NCI-H1694 (cell line): ENCODE results near the gene MTMR11.

Experiments
- DNase-seq: peaks from one replicate; lab custom pipeline; 2025; lab: John Stamatoyannopoulos, UW

MTMR11 gene

DNA sequence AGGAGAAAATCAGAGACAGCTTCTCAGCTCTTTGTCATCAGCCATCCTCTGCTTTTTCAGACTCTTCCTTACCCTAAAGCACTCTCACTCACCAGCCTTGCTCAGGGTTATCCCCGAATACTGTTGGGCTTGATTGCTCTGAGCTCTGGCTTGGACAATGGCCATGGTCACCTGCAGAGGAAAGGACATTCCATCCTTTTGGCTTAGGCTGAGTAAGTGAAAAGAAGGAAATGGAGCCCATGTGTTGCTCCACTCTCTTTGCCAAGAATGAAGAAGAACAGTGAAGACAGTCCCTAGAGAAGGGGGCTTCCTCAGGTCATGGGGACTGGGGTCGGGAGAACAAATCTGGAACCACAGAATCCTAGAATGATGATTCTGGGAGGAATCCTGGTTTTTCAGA is 2.3 kb downstream of the MTMR11 start:
- DNase-seq, result no peak

DNA sequence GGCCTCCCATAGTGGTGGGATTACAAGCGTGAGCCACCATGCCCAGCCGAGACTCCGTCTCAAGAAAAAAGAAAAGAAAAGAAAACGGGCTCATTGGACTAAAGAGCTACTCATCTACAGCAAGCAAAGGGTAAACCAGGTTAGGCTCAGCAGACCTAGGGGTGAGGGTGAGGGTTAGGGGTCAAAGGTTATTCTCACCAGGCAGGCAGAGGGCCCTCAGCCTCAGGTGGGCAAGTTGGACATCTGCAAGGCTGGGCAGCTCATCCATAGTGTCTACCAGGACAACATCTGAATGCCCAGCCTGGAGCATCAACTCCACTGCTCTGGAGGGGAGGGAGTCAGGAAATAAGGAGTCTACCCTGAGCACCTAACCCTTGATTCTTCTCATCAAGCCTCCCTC is 3.5 kb downstream of the MTMR11 start:
- DNase-seq, result no peak

DNA sequence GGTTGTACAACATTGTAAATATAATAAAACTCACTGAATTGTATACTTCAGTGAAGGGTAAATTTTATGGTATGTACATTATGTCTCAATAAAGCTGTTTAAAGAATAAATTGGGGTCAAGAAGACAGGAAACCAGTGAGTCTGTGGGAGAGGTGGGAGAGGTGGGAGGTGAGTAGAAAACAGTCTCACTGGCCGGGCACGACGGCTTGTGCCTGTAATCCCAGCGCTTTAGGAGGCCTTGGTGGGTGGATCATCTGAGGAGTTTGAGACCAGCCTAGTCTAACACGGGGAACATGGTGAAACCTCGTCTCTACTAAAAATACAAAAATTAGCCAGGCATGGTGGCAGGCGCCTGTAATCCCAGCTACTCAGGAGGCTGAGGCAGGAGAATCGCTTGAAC is 4.2 kb downstream of the MTMR11 start:
- DNase-seq, result no peak

DNA sequence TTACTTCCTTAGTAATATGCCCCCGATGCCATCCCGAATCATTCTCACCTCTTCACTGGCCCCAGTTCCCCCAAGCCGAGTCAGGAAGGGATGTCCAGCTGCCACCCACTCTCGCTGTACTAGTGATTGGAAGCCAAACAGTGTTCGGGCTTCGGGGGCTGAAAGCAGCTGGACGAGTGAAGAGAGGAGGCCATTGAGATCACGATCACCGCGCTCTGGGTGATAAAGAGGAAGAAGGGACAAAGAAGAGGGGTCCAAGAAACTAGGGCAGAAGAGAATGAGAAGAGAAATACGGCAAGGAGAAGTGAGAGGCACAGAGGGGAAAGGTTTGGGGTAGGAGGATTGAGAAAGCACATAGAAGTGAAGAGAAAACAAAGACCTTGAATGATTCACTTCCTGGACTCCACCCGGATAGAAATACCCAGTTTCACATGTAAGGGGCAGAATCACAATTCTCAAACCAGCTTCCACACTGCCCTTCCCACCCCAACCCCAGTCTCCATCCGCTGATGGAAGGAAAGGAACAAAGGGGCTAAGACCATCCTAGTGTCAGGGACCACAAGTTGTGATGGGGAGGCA is 5.4 kb downstream of the MTMR11 start:
- no peak for DNase-seq

DNA sequence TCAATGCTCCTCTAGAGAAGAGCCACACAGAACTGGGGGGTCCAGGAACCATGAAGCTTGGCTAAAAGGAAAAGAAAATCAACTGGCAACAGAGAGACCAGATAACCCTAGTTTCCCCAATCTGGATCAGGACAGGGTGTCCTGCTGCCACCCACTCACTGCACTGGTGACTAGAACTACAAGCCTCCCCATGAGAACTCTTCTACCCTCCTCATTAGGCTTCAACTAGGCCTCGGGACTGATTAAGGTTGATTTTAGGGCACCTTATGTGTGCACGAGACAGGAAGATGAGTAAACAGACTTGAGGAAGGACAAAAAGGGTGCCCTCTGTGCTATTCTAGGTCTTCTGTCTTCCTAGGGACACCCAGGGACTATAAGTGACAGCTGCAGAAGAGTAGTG is 6.8 kb downstream of the MTMR11 start:
- DNase-seq, result no peak

DNA sequence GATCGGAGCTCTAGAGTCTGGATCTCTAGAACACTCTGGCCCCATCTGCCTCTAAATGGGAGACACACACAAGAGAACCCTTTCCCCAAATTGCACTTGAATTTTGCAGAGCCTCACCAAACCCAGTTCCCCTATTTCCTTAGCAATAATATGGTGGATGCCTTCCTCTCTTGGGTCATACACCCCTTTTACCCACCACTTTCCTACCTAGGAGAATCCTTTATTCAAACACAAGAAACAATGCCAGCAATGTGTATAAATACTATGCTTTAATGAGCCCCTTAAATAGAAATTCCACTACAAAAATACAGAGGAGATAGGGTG is 8.3 kb downstream of the MTMR11 start:
- DNase-seq, result no peak

DNA sequence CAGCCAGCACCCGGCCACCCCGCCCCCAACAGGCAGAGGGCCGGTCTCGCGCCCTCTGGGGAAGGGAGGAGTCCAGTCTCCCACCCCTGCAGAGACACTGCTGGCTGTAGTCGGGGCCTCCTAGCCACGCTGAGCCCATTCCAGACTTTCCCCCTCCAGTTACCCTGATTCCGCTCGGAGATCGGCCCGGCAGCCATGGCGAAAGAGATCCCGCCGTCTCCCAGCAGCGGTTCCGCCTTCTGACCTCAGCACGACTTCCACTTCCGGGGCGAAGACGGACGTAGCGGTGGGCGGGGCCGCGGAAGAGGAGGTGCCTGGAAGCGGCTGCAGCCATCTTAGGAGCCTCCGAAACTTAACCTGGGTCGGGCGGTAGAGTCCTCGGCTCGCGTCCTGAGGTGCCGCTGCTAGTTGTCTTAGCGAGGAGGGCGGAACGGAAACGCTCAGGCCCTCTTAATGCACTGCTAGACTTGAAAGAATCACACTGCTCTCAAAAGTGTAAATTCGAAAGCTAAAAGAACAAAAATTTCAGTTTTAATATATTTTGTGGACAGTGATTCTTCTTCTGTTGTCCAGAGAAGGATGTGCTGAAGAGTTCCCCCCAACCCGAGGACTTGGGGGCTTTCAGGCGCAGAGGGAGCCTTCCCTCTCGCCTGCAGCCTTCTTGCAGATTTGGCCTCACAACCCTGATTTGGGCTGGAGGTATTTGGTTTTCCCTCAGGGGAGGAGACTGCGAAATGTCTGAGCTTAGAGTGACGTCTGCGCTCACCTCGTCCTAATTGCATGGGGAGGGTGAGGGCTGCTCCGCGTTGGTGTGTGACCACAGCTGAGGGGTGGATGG is 8.9 kb downstream of the MTMR11 start, which contains the start of gene SF3B4:
TSS of gene SF3B4 (minus strand) at position 241 of the 838 bp plus-strand sequence. CDS start at position 197, 44 bp downstream.
- peak; percentile 94 for DNase-seq

DNA sequence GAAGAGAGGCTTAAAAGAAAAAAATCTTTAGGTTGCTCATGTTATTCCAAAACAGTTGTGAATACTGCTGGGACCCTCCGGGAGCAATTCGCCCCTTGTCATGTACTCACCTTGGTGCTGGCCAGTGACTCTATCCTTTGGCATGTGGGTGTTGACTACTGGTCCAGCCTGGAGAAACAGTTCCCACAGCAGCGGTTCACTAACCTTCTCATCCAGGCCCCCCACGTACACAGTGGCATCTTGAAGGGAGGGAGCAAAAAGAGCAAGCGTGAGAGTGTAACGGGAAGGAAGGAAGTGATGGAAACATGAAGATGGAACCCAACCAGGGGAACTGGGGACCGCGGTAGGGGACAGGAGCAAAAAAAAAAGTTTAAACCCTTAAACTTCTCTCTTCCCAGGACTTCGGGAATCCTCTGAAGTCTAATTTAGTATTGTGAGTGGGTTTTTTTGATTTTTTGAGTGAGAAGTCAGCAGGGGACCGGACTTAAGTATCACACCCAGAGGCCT is 9.6 kb downstream of the MTMR11 start:
- DNase-seq, result no peak

DNA sequence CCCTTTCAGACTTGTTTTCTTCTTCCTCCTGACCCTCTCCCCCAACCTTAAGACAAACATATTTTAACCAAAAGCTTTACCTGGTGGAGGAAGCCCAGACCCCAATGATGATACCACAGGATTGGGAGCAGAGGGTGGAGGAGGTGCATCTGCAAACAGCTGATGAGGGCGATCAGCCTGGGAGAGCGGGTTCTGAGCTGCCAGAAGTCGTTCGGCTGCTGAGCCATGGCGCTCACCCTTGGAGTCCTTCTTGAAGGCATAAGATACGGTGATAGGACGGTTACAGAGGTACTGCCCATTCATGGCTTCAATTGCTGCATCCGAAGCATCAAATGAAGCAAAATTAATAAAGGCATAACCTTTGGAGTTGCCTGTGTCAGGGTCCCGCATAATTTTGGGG is 10.4 kb downstream of the MTMR11 start:
- DNase-seq, result no peak

DNA sequence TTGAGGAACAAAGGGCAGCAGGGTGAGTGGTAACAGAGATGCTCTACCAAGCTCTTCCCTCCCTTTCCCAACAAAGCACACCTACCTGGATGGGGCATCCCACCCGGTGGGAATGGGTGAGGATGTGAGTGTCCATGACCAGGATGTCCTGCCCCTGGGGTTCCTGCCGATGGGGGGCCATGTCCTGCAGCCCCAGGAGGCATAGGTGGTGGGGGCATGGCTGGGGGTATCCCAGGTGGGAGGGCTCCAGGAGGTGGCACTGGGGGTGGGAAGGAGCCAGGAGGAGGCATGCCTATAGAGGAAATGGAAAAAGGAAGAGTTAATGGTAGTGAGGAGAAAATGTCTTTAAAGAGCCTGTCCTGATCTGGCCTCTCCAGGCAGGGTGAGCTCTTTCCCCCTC is 10.9 kb downstream of the MTMR11 start:
- no peak for DNase-seq

DNA sequence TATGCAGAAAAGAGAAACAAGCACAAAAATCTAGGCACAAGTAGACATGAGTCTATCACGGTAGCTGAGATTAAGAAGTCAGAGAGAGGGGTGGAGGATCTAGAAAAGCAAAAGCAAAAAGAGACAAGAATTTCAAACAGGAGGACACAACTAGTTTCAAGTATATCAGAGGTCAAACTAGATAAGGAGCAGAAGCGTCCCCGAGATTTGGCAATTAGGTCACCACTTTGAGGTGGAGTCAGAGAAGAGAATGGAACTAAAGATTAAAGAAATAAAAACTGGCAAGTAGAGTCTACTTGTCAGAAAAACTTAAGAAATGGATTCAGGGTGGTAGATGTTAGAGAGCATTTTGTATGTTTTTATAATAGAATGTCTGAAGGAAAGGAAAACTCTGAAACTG is 11.3 kb downstream of the MTMR11 start:
- no peak for DNase-seq

DNA sequence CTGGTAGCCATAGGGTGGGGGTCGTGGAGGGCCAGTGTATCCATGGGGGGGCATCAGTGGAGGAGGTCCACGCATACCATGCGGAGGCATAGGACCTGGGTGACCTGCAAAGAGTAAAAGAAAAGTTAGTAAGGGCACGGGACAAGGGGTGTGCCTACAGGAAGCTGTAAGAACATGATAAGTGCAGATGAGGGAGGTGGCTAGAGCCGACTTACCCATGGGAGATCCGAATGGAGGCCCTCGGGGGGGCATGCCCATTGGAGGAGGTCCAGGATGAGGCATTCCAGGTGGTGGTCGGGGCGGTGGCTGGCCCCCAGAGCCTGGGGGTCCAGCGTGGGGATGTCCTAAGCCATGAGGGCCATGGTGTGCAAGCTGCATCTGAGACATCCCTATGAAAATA is 13.1 kb downstream of the MTMR11 start:
- no peak for DNase-seq

DNA sequence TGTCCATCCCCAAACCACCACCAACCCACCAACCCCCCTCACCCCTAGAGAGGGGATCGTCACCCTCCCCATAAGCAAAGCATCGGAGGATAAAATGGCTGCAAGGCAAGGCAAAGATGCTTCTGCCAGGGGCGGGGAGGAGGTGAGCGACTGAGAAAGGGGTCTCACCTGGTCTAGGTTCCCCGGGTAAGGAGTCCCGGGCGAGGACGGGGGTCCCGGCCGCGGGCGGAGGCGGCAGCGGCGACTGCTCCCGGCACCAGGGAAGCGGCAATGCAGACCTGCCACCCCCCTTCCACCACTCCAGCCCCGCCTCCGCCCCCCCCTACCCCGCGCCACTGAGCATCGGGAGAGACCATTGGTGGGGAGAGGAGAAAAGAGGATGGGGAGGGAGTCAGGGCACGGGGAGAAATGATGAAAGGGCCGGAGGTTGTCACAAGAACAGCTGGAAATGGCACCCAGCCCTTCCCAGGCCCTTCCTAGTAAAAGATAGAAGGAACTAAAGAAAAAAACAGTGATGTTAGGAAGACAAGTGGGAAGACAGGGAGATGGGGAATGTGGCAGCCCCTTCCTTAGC is 19.0 kb downstream of the MTMR11 start, which contains the start of gene SV2A:
TSS of gene SV2A (minus strand) at position 274 of the 574 bp plus-strand sequence. CDS start 4,004 bp downstream, outside the sequence.
- peak; percentile 56 for DNase-seq

DNA sequence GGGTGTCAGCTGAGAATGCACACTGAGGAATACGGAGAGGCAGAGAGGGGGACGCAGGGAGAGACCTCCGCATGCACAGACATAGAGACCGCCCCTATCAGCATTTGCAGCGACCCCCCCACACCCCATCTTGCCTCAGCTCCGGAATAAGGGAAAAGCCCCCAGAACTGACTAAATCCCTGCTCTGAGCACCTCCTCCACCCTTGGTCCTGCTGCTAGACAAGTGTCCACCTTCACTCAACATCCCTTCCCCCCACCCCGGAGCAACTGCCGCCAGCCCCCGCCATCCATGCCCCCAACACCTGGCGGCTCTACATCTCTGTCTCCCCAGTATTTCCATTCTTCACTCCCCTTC is 19.8 kb downstream of the MTMR11 start:
- DNase-seq, result no peak

DNA sequence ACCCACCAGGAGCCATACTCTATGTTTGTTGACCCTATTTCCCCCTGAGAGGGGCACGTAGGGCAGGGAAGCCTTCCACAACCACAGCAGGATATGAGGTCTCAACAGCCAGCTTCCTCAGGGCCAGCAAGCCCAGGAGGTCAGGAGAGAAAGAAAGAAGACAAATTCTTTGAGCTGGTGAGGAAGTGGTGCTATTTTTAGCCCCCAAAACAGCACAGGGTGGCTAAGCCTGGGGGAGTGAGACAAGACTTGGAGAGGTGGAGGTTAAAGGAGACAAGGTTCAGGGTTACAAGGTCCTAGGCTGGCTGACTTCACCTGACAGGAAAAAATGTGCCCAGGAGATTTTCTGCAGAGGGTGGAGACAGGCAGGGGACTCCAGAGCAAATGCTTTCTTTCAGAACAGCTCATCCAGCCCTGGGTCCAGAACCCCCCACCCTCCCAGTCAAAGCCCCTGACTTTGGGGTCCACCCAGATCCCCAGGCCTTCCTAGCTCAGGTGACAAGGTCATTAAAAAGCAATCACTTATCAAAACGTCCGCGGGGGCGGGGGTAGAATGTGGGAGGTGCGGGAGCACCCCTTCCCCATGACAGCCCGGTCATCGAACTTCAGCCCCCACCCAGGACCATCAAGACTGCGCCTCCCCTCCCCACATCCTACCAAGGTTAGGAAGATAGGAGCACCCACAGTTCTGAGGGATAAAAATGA is 20.3 kb downstream of the MTMR11 start:
- no peak for DNase-seq

DNA sequence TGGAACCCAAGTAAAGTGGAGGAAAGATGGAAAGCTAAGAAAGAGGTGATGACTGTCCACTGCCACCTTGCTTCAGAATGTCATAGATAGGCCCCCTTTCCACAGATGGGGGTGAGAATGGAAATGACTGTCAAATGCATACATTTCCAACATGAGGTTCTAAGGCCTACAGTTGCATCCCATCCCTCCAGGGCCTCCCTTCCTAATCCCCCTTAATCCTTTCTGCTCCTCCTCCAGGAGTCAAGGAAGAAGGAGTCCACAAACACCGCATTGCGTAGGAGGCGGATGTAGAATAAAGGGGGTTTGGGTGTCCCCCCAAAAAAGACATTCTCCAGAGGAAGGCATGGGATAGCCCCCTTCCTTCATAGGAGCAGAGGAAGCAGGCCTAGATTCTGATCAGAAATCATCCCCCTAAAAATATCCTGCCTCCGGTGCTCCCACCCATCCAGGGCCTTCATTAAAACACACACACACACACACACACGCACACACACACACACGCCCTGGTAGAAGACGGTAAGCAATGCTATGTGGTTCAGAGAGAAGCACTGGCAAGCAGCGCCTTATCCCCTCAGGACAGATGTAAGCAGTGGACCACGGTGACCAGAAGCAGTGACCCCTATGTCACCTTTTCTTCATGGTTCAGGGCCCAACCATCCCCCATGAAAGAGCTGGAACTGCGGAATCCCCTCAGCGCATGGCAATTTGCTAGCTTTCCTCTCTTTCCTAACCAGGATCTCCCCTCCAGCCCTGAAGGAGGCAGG is 21.1 kb downstream of the MTMR11 start:
- DNase-seq, result no peak

DNA sequence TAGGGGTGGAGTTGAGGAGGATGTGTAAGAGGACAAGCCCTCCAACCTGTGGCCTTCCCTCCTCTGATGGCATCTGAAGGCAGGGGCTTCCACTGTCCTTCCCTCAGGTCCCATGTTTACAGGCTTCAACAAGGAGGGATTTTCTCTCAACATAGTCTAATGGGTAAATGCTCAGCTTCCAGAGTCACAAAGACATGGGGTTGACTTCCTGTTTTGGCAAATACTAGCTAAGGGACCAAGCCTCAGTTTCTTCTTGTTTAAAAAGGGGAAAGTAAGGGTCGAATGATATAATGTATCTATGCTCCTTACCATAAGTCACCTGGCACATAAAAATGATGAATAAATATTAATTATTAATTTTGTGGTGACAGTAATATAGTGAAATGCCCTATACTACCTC is 22.1 kb downstream of the MTMR11 start:
- no peak for DNase-seq

DNA sequence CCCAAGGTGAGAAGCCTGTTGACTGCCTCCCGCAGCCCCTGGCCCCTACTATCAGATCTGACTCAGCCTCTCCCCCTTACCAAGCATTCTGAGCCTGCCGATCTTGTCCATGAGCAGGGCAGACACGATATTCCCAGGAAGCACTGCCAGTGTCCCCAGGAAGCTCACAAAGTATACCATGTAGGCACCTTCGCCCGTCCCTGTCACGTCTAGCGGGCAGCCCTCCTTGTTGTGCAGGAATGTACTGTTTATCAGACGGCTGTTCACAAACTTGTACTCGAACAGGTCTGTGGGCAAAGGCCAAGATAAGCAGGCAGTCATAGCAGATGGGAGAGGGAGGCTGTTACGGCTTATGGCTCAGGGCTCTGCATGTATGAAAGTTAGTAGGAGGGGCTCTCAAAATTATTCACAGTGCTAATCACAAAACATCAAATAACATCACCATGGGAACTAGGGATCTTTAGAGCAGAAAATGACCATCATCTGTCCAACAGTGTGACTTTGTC is 30.1 kb downstream of the MTMR11 start:
- no peak for DNase-seq

DNA sequence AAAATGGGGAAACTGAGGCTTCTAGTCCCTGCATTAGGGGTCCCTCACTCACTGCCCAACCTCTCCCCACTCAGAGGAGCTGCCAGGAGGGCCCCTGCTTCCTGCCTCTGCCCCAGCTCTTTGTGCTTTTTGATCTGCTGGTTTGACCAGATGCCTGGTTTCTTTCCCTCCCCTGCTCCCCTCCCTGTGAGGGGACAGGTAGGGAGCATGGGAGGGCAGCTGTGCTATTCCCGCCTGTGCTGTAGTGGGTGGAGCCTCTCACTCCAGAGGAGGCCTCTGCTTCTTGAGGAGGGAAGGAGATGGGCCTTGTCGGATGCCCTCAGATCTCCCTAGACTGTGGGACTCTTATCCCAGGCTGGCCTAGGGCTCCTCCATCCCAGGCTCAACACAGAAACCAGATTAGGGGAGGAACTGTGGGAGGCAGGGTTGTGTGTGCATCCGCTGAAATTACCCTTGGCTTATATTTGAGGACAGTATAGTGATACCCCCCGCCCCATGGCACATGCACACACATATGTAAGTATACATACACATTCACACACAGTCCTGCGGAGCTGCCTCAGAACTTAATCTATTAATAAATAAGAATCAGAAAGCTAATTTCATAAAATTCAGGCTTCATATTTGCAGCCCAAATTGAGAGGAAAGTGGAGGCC is 32.7 kb downstream of the MTMR11 start:
- DNase-seq, result no peak

DNA sequence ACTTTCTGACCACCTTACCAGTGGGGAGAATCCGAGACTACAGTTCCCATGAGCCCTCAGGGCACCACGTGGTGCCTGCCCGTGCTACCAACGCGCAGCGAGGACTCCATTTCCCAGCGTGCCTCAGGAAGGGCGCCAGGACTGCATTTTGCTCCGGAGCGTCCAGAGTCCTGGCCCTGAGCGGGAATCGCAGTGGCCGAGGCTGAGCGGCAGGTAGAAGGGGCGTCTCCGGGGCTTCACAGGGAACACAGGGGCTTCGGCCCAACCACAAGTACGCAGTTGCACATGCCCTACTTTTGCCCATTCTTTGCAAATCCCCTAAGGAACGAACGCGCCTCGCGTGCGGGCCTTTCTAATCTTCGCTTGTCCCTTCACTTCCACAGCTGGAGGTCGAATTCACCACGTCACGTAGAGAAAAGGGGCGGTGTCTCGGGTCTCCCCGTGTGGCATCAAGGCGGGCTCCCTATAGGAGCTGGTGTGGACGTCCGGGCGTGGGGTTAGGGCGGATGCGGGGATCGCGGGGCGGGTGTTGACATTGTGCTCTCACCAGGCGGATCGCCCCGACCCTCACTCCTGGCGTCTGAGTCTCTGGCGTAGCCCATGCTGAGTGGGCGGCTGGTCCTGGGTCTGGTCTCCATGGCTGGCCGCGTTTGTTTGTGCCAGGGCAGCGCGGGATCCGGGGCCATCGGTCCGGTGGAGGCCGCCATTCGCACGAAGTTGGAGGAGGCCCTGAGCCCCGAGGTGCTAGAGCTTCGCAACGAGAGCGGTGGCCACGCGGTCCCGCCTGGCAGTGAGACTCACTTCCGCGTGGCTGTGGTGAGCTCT is 37.0 kb downstream of the MTMR11 start, which contains the start of gene BOLA1:
TSS of gene BOLA1 (plus strand) at position 109 of the 825 bp plus-strand sequence. CDS start at position 601, 492 bp downstream.
- DNase-seq, result peak; percentile 51
